Glutamatergic neuron (in vitro differentiated cells): ENCODE measurements around the gene TRDMT1. TPM values are rescaled to one million over a fixed set of nuclear protein-coding genes. Genes with fewer than 3 reads are reported as not detected.

Experiments
- DNase-seq: peaks from one replicate; pipeline ENCODE4 v3.0.0; 2022
- H3K27ac Mint-ChIP-seq: one replicate; pipeline ENCODE4 v1.8.0; 2020; ENCODE audit warnings: mild to moderate bottlenecking, mixed read lengths, inconsistent platforms; ENCODE audit not compliant: unreplicated experiment
- H3K27me3 Mint-ChIP-seq: one replicate; pipeline ENCODE4 v1.8.0; 2020; ENCODE audit warnings: mild to moderate bottlenecking, moderate library complexity, mixed read lengths, inconsistent platforms; ENCODE audit not compliant: unreplicated experiment
- H3K36me3 Mint-ChIP-seq: one replicate; pipeline ENCODE4 v1.8.0; 2020; ENCODE audit warnings: mild to moderate bottlenecking, mixed read lengths, inconsistent platforms; ENCODE audit not compliant: unreplicated experiment
- H3K4me1 Mint-ChIP-seq: one replicate; pipeline ENCODE4 v1.8.0; 2020; ENCODE audit warnings: mild to moderate bottlenecking, low read depth, mixed read lengths, inconsistent platforms; ENCODE audit not compliant: unreplicated experiment
- H3K4me3 Mint-ChIP-seq: one replicate; pipeline ENCODE4 v1.8.0; 2020; ENCODE audit warnings: mild to moderate bottlenecking, mixed read lengths, inconsistent platforms; ENCODE audit not compliant: unreplicated experiment
- H3K9me3 Mint-ChIP-seq: one replicate; pipeline ENCODE4 v1.8.0; 2020; ENCODE audit warnings: mild to moderate bottlenecking, moderate library complexity, mixed read lengths, inconsistent platforms; ENCODE audit not compliant: unreplicated experiment
- total RNA-seq: library from RNA; stranded (reverse); fragmentation: NEBNext Ultra II Directional; extraction: Animal tissue kit (Norgen Biotek cat#: 25700); gene quantifications from one replicate; pipeline ENCODE4 v1.2.1, GENCODE V29; 2021; ENCODE audit not compliant: unreplicated experiment
- TF ChIP-seq, protein P1 (sequence below): fragments of 200-600 bp; sonication (generic); IDR thresholded peaks from one replicate; pipeline ENCODE4 v1.5.0; 2021; ENCODE audit not compliant: partially characterized antibody, unreplicated experiment

The TRDMT1 gene
- total RNA-seq, 1 donor from 2014 or later = 8.9 TPM

DNA sequence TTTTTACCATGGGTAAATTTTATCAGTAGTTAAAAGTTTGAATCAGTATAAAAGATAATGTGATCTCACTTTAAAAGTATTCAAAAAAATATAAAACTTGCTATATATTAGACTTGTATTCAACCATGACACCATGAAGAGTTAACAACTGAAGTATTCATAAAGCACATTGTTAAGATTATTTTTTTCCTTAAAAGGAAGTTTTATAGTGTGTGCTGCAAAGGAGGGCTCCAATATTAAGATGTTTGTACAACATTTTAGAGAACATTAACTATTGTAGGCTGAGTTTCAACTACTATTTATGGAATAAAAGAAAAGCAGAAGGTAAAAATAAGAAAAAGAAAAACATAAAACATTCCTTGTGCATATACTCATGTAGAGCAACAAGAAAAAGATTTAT lies 47.4 kb downstream of the TRDMT1 start:
- Mint-ChIP-seq H3K4me3 (no peak overlapping the region), H3K36me3 (no peaks in the 10 kb centered on the region), H3K27ac (no peak overlapping the region), H3K27me3 (no peaks in the 10 kb centered on the region), H3K4me1 (no peaks in the 10 kb centered on the region), H3K9me3 (no peaks in the 10 kb centered on the region)
- no peak for DNase-seq
- TF ChIP-seq, protein P1, sequence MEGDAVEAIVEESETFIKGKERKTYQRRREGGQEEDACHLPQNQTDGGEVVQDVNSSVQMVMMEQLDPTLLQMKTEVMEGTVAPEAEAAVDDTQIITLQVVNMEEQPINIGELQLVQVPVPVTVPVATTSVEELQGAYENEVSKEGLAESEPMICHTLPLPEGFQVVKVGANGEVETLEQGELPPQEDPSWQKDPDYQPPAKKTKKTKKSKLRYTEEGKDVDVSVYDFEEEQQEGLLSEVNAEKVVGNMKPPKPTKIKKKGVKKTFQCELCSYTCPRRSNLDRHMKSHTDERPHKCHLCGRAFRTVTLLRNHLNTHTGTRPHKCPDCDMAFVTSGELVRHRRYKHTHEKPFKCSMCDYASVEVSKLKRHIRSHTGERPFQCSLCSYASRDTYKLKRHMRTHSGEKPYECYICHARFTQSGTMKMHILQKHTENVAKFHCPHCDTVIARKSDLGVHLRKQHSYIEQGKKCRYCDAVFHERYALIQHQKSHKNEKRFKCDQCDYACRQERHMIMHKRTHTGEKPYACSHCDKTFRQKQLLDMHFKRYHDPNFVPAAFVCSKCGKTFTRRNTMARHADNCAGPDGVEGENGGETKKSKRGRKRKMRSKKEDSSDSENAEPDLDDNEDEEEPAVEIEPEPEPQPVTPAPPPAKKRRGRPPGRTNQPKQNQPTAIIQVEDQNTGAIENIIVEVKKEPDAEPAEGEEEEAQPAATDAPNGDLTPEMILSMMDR = no peak

DNA sequence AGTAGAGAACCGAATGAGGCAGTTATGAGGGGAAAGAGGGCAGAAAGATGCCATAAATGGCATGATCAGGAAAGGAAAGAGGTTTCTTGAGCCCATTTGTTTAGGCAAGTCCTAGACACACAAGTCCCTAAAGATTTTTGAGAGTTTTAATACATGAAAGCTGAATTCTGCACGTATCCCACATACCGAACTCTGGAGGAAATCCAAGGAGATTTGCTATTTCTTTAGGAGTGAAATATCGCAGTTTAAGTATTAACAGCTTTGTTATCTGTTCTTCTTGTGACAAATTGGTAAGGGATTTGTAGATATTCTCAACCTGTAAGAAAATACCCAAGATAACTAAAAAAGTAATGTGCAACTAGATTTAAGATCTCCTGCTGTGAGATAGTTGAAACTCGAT lies 48.2 kb downstream of the TRDMT1 start:
- Mint-ChIP-seq H3K4me1 (no peaks in the 10 kb centered on the region), H3K27me3 (no peaks in the 10 kb centered on the region), H3K9me3 (no peaks in the 10 kb centered on the region), H3K4me3 (no peak overlapping the region), H3K36me3 (no peaks in the 10 kb centered on the region), H3K27ac (no peak overlapping the region)
- TF ChIP-seq, protein P1 = no peak
- DNase-seq = no peak

DNA sequence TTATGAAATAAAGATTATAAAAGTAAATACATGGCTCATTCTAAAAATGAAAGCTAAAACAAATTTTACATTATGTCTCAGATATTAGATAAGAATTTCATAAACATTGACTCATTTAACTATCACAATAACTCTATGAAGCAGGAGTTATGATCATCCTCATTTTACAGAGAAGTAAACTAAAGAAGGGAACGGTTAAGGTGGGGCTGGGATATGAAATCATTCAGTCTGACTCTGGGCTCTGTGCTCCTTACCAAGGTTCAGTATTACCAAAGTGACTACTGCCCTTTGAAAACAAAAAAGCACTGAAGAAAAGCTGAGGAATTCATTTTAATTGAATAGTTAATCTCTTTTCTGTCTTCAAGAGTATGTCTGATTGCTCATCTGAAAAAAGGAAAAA lies 49.8 kb downstream of the TRDMT1 start:
- TF ChIP-seq, protein P1 = no peak
- DNase-seq = no peak
- no peaks in the 10 kb centered on the region for H3K36me3 Mint-ChIP-seq
- H3K27me3 Mint-ChIP-seq = no peaks in the 10 kb centered on the region
- H3K9me3 Mint-ChIP-seq = no peaks in the 10 kb centered on the region
- H3K27ac Mint-ChIP-seq = no peak overlapping the region
- no peaks in the 10 kb centered on the region for H3K4me1 Mint-ChIP-seq
- H3K4me3 Mint-ChIP-seq = no peak overlapping the region

DNA sequence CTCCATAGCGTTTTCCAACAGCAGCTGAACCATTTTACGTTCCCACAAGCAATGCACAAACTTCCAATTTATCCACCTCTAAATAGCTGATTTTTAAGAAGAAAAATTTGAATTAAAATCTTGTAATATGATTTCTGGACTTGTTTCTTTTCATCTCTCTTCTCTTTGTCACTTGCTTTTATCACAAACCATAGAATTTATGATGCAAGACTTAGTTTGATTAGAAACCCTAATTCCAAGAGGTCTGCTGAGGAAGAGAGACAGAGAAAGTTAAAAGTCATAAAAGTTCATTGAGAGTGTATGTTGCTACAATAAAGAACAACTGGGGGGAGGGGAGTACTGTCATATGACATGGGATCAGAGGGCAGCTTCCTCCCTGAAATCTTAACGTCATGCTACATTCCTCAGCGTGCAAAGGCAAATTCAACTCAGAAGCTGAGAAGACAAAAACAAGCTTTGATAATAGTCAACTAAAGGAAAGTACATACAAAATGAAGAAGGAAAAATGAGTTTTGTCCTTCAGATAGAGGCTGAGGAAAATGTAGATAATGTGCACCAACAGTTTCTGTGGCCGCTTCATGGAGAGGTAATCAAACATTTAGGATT lies 53.5 kb downstream of the TRDMT1 start:
- TF ChIP-seq, protein P1 = no peak
- H3K9me3 Mint-ChIP-seq = no peaks in the 10 kb centered on the region
- H3K4me3 Mint-ChIP-seq = no peak overlapping the region
- H3K27me3 Mint-ChIP-seq = no peaks in the 10 kb centered on the region
- no peaks in the 10 kb centered on the region for H3K36me3 Mint-ChIP-seq
- no peak for DNase-seq
- no peak overlapping the region for H3K27ac Mint-ChIP-seq
- no peaks in the 10 kb centered on the region for H3K4me1 Mint-ChIP-seq

DNA sequence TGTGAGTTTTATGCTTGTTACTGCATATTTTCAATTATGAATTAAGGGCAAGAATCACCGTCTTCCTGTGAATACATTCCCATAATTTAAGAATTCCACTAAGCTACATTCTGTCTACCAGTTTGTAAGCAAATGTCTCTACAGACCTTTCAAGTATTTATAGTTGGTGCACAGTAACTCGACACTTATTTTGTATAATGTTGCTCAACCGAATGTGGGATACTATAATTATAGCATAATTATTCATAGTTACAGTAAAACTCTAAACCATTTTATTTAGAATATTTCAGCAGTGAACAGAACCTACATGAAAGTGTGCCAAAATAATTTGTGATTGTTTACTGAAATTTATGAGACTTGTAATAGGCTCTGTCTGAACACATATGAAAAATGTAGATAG lies 54.6 kb downstream of the TRDMT1 start:
- no peaks in the 10 kb centered on the region for H3K4me1 Mint-ChIP-seq
- no peak for DNase-seq
- H3K36me3 Mint-ChIP-seq = no peaks in the 10 kb centered on the region
- H3K4me3 Mint-ChIP-seq = no peak overlapping the region
- no peaks in the 10 kb centered on the region for H3K9me3 Mint-ChIP-seq
- H3K27me3 Mint-ChIP-seq = no peaks in the 10 kb centered on the region
- no peak overlapping the region for H3K27ac Mint-ChIP-seq
- TF ChIP-seq, protein P1 = no peak
